Nephron (organoid): ENCODE results near the gene MIXL1.

Experiments
- H3K27ac Mint-ChIP-seq, 3 experiments: 2 replicates each; pipeline ENCODE4 v1.8.0; 2020; ENCODE audit warnings: mixed read lengths in 3 of 3, mild to moderate bottlenecking in 2 of 3, moderate library complexity in 1 of 3
- H3K27me3 Mint-ChIP-seq: 2 replicates; pipeline ENCODE4 v1.8.0; 2021; ENCODE audit warnings: low read depth, mild to moderate bottlenecking, moderate library complexity, mixed read lengths
- H3K36me3 Mint-ChIP-seq: 2 replicates; pipeline ENCODE4 v1.8.0; 2020; ENCODE audit warnings: low read depth, mixed read lengths
- H3K4me1 Mint-ChIP-seq: 2 replicates; pipeline ENCODE4 v1.8.0; 2020; ENCODE audit warnings: mixed read lengths
- H3K4me3 Mint-ChIP-seq, 3 experiments: 2 replicates each; pipeline ENCODE4 v1.8.0; 2020; ENCODE audit warnings: mild to moderate bottlenecking in 3 of 3, mixed read lengths in 3 of 3, moderate library complexity in 2 of 3
- H3K9me3 Mint-ChIP-seq: 2 replicates; pipeline ENCODE4 v1.8.0; 2020; ENCODE audit warnings: mixed read lengths
- CTCF ChIP-seq, 3 experiments: fragments of 200-600 bp; sonication (generic); IDR thresholded peaks; one replicate each; pipeline ENCODE4 v1.5.0; 2021; ENCODE audit warnings: antibody characterized with exemption in 3 of 3; ENCODE audit not compliant: unreplicated experiment in 3 of 3

The MIXL1 gene

GRCh38 chr1:226186124-226187018 is 37.1 kb upstream of the MIXL1 start, which contains the start of gene ACBD3:
TSS of gene ACBD3 (minus strand) at chr1:226186741. CDS start at chr1:226186675, 66 bp downstream.
- no peaks in the 10 kb centered on the region for H3K9me3 Mint-ChIP-seq
- peak within 1 kb of the TSS; percentile 97 to 100 (median 99) for H3K4me3 Mint-ChIP-seq
- peak within 1 kb of the TSS; percentile 96 to 100 (median 99) for H3K27ac Mint-ChIP-seq
- no peak for TF ChIP-seq CTCF (IDR thresholded peaks at IDR 0.05; ENCODE audit: unreplicated experiment in 3 of 3)
- H3K4me1 Mint-ChIP-seq = peaks cover 40% of the 10 kb centered on the region
- peaks cover 19% of the 10 kb centered on the region for H3K36me3 Mint-ChIP-seq
- peaks cover 3% of the 10 kb centered on the region for H3K27me3 Mint-ChIP-seq

- Mint-ChIP-seq H3K9me3 (no peaks in the 10 kb centered on the region), H3K4me1 (peaks cover 34% of the 10 kb centered on the region), H3K4me3 (peak overlapping the region; percentile 94 to 98 (median 98)), H3K27me3 (peaks cover 3% of the 10 kb centered on the region), H3K27ac (peak overlapping the region; percentile 86 to 98 (median 96)), H3K36me3 (peaks cover 13% of the 10 kb centered on the region)
- no peak for TF ChIP-seq CTCF (IDR thresholded peaks at IDR 0.05; ENCODE audit: unreplicated experiment in 3 of 3)
Measured at GRCh38 chr1:226187019-226187322, 36.5 kb upstream of the MIXL1 start.

- Mint-ChIP-seq H3K27me3 (peaks cover 3% of the 10 kb centered on the region), H3K4me3 (peak overlapping the region; percentile 94 to 98 (median 98)), H3K27ac (peak overlapping the region; percentile 86 to 98 (median 96)), H3K36me3 (peaks cover 9% of the 10 kb centered on the region), H3K9me3 (no peaks in the 10 kb centered on the region), H3K4me1 (peaks cover 30% of the 10 kb centered on the region)
- TF ChIP-seq CTCF (IDR thresholded peaks at IDR 0.05; ENCODE audit: unreplicated experiment in 3 of 3) = no peak
Measured at GRCh38 chr1:226187380-226187779, 36.1 kb upstream of the MIXL1 start.

- Mint-ChIP-seq H3K4me1 (no peaks in the 10 kb centered on the region), H3K27me3 (peaks cover 16% of the 10 kb centered on the region), H3K4me3 (no peak overlapping the region), H3K9me3 (no peaks in the 10 kb centered on the region), H3K36me3 (no peaks in the 10 kb centered on the region), H3K27ac (no peak overlapping the region)
- TF ChIP-seq CTCF (IDR thresholded peaks at IDR 0.05; ENCODE audit: unreplicated experiment in 3 of 3) = no peak
Measured at GRCh38 chr1:226195144-226195543, 28.3 kb upstream of the MIXL1 start.

GRCh38 chr1:226199971-226200370 is 23.5 kb upstream of the MIXL1 start:
- no peak for TF ChIP-seq CTCF (IDR thresholded peaks at IDR 0.05; ENCODE audit: unreplicated experiment in 3 of 3)

More at GRCh38 chr1:226199971-226200370, 23.5 kb upstream of the MIXL1 start:
- Mint-ChIP-seq H3K9me3 (no peaks in the 10 kb centered on the region), H3K4me1 (no peaks in the 10 kb centered on the region), H3K27me3 (peaks cover 21% of the 10 kb centered on the region), H3K4me3 (no peak overlapping the region), H3K27ac (no peak overlapping the region), H3K36me3 (no peaks in the 10 kb centered on the region)
